SU-DHL-6 (cell line): ENCODE data around the gene JOSD1.

Source experiments
- CTCF ChIP-seq: fragments of 200-600 bp; sonication (generic); IDR thresholded peaks from one replicate; pipeline ENCODE4 v1.5.1; 2017; ENCODE audit warnings: antibody characterized with exemption, mild to moderate bottlenecking, low read length, moderate library complexity; ENCODE audit not compliant: insufficient read depth, poor library complexity, severe bottlenecking
- EZH2phosphoT487 ChIP-seq: fragments of 200-600 bp; sonication (generic), shearing (Covaris generic); conservative IDR thresholded peaks from 2 replicates; pipeline ENCODE4 v1.6.1; 2018; ENCODE audit warnings: mild to moderate bottlenecking, antibody characterized with exemption, low read length, moderate library complexity, mixed read lengths

- TF ChIP-seq CTCF (no peak), EZH2phosphoT487 (no peak)
Observed at GRCh38 chr22:38706901-38707195, 6.1 kb upstream of the JOSD1 start.
